Testis (tissue), 3 donors: ENCODE results near the gene KIF26A. TPM values are rescaled to one million over a fixed set of nuclear protein-coding genes. Genes with fewer than 3 reads are reported as not detected.

Source experiments
- DNase-seq: peaks from one replicate; pipeline ENCODE4 v3.0.0-alpha.2; 2019
- H3K27ac ChIP-seq, 2 donors: fragments of 200-600 bp; sonication (generic); one replicate each; pipeline ENCODE4 v1.5.1; 2019
- H3K27me3 ChIP-seq: fragments of 200-600 bp; sonication (generic); one replicate; pipeline ENCODE4 v1.5.1; 2019
- H3K36me3 ChIP-seq: fragments of 200-600 bp; sonication (generic); one replicate; pipeline ENCODE4 v1.5.1; 2017; ENCODE audit warnings: low read depth; ENCODE audit errors: missing control alignments
- H3K4me1 ChIP-seq: fragments of 200-600 bp; sonication (generic); one replicate; pipeline ENCODE4 v1.5.1; 2019
- H3K4me3 ChIP-seq, 2 donors: fragments of 200-600 bp; sonication (generic); one replicate each; pipeline ENCODE4 v1.5.1; 2017 to 2019
- H3K9me3 ChIP-seq: fragments of 200-600 bp; sonication (generic); one replicate; pipeline ENCODE4 v1.5.1; 2017
- CTCF ChIP-seq, 3 experiments: fragments of 450-650 bp in 2 of 3; fragments of 200-600 bp in 1 of 3; sonication (generic) in 1 of 3; IDR thresholded peaks; one replicate each; pipeline ENCODE4 v1.5.1; 2016 to 2019; ENCODE audit warnings: antibody characterized with exemption in 3 of 3, mild to moderate bottlenecking in 2 of 3, moderate library complexity in 1 of 3
- POLR2A ChIP-seq: fragments of 450-650 bp; IDR thresholded peaks from one replicate; pipeline ENCODE4 v1.6.1; 2017; ENCODE audit warnings: antibody characterized with exemption, mild to moderate bottlenecking, moderate library complexity
- WGBS, 2 donors: methylation state at CpG; one replicate each; pipeline ENCODE4 v1.1.5; 2018; 5-methylcytosine and 5-hydroxymethylcytosine counted together
- intact Hi-C: fragments of 100-400 bp; cut with DNase I; formaldehyde crosslinking; loops from one replicate; pipeline ENCODE4 v1.15.1; 2023; ENCODE audit warnings: low total_unique reads
- polyA plus RNA-seq: library from polyadenylated mRNA; stranded (reverse); fragments of 350-450 nt; fragmentation: Illumina TruSeq; extraction: RNeasy Lipid Tissue Mini Kit (QIAGEN cat#74804); gene quantifications from one replicate; pipeline ENCODE4 v1.2.3, GENCODE V29; 2014; ENCODE audit warnings: low read depth, low replicate concordance; ENCODE audit not compliant: insufficient read depth
- total RNA-seq, 2 donors: library from RNA; depleted of rRNA; stranded (reverse); fragments of >200 nt; gene quantifications; one replicate each; pipeline ENCODE4 v1.2.3, GENCODE V29; 2016

KIF26A gene
- total and polyA plus RNA-seq, 3 donors from 2014 or later, result 5.6 to 21.2 (median 18.3) TPM

GRCh38 chr14:104095426-104096310 is 42.7 kb upstream of the KIF26A start:
- DNase-seq, result no peak
- Histone ChIP-seq H3K4me3 (no peak overlapping the region), H3K4me1 (no peaks in the 10 kb centered on the region), H3K27ac (no peak overlapping the region), H3K27me3 (no peaks in the 10 kb centered on the region), H3K36me3 (no peaks in the 10 kb centered on the region), H3K9me3 (no peaks in the 10 kb centered on the region)
- WGBS, 2 donors, result 91 to 92% methylated on average over 13 to 26 of the region's 31 CpGs
- TF ChIP-seq CTCF (IDR thresholded peaks at IDR 0.05) (no peak), POLR2A (no peak)
- intact Hi-C loops, result no loop called here

DNA sequence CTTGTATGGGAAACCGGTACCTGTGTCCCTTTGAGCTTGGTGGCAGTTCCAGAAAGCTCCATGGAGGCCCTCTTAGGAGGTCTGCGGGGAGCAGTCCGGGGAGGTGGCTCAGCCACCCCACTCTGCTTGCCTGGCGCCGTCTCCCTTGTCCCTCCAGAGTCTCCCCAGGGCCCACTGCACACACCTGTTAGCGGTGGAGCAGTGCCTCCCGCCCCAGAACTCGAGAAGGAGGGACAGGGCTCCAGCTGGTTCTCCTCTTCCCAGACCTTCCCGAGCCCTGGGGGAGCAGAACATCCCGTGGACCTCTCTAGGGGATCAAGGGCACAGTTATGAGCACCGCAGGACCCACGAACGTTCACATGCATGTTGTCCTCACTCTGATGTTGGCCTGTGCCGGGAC is 42.1 kb upstream of the KIF26A start:
- H3K27ac ChIP-seq, result no peak overlapping the region
- no peaks in the 10 kb centered on the region for H3K9me3 ChIP-seq
- no peak overlapping the region for H3K4me3 ChIP-seq
- intact Hi-C loops, result no loop called here
- no peaks in the 10 kb centered on the region for H3K4me1 ChIP-seq
- no peaks in the 10 kb centered on the region for H3K36me3 ChIP-seq
- WGBS, 2 donors, result 84 to 86% methylated on average over 1 to 14 of the region's 14 CpGs
- TF ChIP-seq CTCF (IDR thresholded peaks at IDR 0.05) (no peak), POLR2A (no peak)
- DNase-seq, result no peak
- H3K27me3 ChIP-seq, result no peaks in the 10 kb centered on the region

DNA sequence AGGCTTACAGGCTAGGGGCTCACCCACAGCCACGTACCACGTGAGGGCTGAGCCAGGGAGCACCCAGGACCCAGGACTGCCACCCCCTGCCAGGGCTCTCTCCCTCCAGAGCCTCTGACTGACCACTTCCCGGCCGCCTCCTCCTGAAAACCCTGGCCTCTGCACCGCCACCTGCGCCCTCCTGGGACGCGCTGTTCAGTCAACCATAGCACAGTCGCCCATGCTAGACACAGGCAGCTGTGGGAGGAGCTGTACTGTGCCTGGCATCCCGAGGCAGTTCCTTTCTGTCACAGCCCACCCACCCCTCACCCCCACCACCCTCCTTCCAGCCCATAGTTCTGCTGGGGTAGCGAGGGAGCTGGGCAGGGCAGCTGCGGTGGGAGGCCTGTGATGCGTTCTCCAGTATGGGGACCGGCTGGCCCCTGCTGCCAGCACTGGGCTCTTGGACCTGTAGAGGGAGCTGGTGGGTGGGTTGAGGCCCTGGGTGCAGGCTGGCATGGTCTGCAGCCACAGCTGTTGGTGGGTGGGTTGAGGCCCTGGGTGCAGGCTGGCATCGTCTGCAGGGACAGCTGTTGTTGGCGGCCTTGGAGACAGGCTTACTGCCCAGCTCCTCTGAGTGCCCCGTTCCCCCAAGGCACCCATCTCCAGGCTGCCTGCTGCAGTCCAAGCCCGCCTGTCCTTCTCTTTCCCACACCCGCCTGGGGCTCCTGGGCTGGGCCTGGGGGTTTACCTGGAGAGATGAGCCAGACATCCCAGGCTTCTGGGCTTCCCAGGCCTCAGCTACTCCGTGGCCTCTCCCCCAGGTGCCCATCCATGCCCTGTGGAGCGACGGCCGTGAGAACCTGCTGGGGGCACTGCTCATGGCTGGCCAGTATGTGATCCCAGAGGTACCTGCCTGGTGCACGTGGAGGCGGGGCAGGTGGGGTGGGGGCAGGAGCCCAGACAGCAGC is 41.4 kb upstream of the KIF26A start:
- Histone ChIP-seq H3K9me3 (no peaks in the 10 kb centered on the region), H3K36me3 (no peaks in the 10 kb centered on the region), H3K4me3 (no peak overlapping the region), H3K27ac (no peak overlapping the region), H3K4me1 (no peaks in the 10 kb centered on the region), H3K27me3 (no peaks in the 10 kb centered on the region)
- DNase-seq, result no peak
- intact Hi-C loops, result no loop called here
- WGBS, 2 donors, result 80 to 84% methylated on average over 7 to 25 of the region's 25 CpGs
- no peak for TF ChIP-seq POLR2A
- no peak for TF ChIP-seq CTCF (IDR thresholded peaks at IDR 0.05)

- H3K27ac ChIP-seq, result no peak overlapping the region
- TF ChIP-seq CTCF (IDR thresholded peaks at IDR 0.05), result no peak
- TF ChIP-seq POLR2A, result no peak
- H3K9me3 ChIP-seq, result no peaks in the 10 kb centered on the region
- no peak for DNase-seq
- no peaks in the 10 kb centered on the region for H3K4me1 ChIP-seq
- intact Hi-C loops, result no loop called here
- no peaks in the 10 kb centered on the region for H3K36me3 ChIP-seq
- H3K27me3 ChIP-seq, result no peaks in the 10 kb centered on the region
- H3K4me3 ChIP-seq, result no peak overlapping the region
- 84 to 92% methylated on average over 9 to 25 of the region's 25 CpGs for WGBS, 2 donors
These were observed 39.9 kb upstream of the KIF26A start for GRCh38 chr14:104098272-104099095.
